Activated CD8-positive, alpha-beta memory T cell treated with anti-CD3 and anti-CD28 coated beads for 4 hours (primary cell): ENCODE measurements around the gene CEACAM19.

Experiments used
- DNase-seq, 2 donors: peaks; one replicate each; pipeline ENCODE4 v3.0.0-alpha.2; 2020; ENCODE audit warnings: low read depth in 2 of 2

CEACAM19 gene

GRCh38 chr19:44722131-44723121 is 51.1 kb downstream of the CEACAM19 start:
- no peak for DNase-seq

DNA sequence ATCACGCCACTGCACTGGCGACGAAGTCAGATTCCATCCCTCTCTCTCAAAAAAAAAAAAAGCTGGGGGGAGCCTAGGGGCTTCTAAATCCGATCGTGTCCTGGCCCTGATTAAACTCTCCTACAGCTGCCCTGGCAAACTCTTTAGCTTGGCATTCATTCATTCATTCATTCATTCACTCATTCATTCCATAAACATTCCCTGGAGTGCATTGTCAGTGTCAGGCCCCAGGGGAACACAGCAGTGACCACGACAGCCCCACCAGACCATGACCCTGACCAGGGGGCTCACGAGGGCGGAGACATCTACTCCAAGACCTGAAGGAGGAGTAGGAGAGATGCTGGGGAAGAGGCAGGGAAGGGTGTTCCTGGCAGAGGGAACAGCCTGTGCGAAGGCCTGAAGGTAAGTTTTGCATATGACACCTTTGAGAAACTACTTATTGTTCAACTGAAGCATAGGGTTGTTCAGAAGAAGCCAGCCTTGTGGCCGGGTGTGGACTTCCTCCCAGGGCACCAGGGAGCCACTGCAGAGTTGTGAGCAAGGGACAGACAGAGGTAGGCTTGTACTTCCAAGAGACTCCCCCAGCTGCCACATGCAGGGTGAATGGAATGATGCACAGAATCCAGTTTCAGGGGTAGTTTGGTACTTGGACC is 52.1 kb downstream of the CEACAM19 start:
- DNase-seq: no peak

- DNase-seq: peak; percentile 58 to 61
Observed at GRCh38 chr19:44723952-44724319, 52.7 kb downstream of the CEACAM19 start.

DNA sequence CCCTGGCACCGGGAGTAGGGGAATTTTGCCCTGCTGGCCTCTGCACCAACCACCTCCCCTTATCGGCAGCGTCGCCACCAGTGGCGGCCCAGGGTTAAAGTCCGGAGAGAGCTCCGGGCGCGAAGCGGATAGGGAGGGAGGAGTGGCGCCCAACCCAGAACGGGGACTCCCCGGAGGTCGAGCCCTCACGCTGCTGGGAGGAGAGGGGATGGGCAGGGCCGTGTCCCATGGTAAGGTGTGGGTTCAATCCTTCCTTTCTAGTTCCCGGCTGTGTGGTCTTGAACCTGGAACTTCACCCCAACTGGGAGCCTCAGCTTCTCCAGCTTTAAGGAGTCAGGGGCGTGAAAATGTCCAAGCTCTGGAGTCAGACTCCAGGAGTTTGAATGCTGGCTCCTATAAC is 54.0 kb downstream of the CEACAM19 start:
- DNase-seq: no peak

DNA sequence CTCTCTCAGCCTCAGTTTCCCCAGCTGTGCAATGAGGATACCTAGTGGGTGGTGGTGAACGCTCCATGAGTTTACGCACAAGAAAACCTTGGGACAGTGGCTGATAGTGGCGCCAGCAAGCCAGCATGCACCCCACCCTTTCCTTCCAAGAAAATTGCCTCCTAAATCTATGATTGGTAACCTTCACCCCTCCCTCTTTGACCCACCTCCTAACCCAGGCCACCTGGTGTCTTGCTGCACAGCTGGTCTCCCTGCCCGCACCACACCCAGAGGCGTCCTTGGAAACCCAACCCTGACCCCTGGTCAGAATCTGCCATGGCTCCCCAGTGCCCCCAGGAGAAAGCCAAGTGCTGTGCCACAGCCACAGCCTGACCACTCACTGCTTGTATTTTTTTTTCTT is 54.4 kb downstream of the CEACAM19 start:
- no peak for DNase-seq

DNA sequence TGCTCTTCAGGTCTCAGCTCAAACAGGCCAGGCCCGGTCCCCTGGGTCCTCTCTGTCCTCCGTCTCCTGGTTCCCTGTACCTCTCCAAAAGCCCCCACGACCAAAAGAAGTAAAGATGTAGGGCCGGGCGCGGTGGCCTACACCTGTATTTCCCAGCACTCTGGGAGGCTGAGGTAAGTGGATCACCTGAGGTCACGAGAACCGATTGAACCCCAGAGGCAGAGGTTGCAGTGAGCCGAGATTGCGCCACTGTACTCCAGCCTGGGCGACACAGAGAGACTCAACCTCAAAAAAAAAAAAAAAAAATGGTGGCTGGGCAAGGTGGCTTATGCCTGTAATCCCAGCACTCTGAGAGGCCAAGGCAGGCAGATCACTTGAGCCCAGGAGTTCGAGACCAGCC is 55.2 kb downstream of the CEACAM19 start:
- DNase-seq: no peak

- DNase-seq: no peak
Observed at GRCh38 chr19:44728178-44728577, 56.9 kb downstream of the CEACAM19 start.

DNA sequence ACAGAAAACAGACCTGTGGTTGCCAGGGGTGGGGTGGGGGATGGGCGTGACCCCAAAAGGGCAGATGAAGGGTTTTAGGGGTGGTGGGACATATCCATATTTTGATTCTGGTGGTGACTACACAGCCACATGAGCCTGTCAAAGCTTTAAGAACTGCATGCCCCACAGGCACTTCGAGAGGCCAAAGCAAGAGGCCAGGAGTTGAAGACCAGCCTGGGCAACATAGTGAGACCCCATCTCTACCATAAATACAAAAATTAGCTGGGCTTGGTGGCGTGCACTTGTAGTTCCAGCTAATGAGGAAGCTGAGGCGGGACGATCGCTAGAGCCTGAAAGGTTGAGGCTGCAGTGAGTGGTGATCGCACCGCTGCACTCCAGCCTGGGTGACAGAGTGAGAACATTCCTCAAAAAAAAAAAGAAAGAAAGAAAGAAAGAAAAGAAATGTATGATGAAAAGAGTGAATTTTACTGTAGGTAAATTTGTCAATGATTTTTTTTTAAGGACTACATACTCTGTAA is 58.3 kb downstream of the CEACAM19 start:
- no peak for DNase-seq

GRCh38 chr19:44731081-44731480 is 59.8 kb downstream of the CEACAM19 start:
- no peak for DNase-seq

GRCh38 chr19:44731622-44732021 is 60.3 kb downstream of the CEACAM19 start:
- DNase-seq: no peak

DNA sequence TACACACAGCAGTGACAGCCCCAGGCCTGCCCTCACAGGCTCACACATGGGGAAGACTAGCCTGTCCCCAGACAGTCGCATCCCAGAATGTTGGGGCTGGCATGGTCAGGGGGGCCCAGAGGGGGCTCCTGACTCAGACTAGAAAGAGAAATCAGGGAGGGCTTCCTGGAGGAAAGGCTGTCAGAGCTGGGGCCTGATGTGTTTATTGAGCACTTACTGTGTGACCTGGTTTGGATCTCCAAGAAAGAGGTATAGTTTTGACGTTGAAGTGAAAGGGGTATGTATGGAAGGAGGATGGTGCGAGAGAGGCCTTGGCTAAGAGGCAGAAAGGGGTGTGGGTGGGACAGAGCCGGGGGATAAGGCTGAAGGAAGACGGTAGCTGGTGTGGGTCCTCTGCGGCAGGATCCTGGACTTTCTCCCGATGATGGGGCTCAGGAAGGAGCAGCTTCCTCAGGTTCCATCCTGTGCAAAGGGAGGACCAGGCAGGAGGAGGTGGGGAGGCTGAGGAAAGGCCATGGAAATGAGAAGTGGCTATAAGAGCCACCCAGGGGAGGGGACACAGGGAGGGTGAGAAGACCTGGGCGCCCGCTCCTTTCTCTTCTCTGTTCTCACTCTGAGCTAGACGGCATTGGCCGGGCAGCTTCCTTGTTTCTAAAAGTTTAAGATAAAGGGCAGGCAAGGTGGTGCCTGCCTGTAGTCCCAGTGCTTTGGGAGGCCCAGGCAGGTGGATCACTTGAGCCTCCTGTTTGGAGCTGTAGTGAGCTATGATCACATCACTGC is 61.1 kb downstream of the CEACAM19 start:
- no peak for DNase-seq
